HG03066 (cell line): ENCODE results near the gene C4orf50.
"Not testable (repeated sequence)": the region's sequence is repeated elsewhere in the genome, so short reads cannot be mapped to it uniquely, and the experiment has no call there.

Experiments used
- ATAC-seq: cut with Tn5 transposase; IDR thresholded peaks from one replicate; pipeline ENCODE4 v1.9.1; 2021; ENCODE audit warnings: low read depth; ENCODE audit not compliant: unreplicated experiment

C4orf50 gene

GRCh38 chr4:5874811-5875449 is 143.3 kb downstream of the C4orf50 start:
- ATAC-seq: no peak

- no peak for ATAC-seq
These were observed 147.5 kb downstream of the C4orf50 start for GRCh38 chr4:5870701-5871100.

DNA sequence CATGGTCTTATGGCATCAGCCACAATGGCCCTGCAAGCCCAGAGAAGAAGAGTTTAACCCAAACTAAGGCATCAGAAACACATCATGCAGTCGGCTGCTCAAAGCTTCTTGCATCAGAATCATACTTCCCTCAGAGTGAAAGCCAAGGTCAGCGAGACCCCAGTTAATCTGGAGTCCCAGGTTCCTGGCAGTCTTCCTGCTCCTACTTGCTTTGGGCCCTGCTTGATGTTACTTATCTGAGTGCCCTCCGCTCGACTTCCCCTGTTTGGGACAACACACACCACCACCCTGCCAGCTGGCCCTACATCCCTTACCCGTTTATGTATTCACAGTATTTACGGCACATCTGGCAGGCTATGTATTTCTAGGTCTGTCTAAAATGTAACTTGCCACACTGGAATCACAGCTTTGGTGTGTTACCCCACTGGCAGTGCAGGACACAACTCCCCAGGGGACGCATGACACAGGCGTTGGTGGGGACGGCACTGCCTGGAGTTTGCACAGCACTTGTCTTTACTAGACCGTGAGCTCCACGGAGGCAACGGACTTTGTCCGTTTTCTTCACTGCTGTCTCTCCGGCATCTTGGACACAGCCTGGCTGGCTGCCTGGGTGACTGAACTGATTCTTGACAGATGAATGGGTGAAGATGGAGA is 148.1 kb downstream of the C4orf50 start:
- ATAC-seq: no peak

GRCh38 chr4:5867866-5868265 is 150.4 kb downstream of the C4orf50 start:
- ATAC-seq: no peak

DNA sequence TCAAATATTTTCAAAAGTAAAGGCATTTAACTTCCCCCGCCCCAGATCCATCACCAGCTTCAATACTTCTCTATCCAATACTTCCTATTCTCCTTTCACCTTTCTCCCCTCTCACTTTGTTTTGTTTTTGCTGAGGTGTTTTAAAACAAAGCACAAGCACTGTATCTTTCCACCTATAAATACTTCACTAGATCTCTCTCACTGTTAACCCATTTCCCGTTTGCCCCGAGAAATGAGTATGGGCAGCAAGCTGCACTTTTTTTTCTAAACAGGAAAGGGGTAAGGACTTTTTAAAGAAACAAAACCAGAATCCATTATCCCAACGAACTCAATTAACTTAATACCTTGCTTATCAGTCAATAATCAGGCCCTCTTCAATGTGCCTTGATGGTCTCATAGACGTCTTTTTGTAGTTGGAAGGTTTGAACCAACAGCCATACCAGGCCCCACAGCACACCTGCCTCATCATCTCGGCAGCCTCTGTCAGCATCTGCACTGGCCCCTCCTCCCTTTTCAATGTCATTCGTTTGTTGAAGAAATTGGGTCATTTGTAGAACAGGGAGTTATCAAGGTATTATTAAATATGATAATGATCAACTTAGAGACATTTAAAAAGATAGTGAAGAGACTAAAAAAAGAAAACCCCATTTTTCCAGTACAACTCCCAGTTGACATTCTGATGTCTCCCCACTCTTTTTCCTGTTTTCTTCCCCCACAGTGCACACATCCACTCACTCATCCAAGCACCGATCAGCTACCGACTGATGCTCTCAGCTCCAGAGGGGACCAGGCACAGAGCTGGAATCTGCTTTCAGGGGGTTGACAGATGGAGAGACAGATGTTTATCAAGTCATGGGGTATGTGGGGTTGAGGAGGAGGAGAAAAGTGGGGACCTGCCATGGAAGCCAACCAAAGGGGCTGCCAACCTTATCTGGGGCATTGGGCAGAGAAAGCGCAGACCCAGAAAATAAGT is 151.1 kb downstream of the C4orf50 start:
- no peak for ATAC-seq

- ATAC-seq: no peak
These were observed 152.2 kb downstream of the C4orf50 start for GRCh38 chr4:5865896-5866599.

DNA sequence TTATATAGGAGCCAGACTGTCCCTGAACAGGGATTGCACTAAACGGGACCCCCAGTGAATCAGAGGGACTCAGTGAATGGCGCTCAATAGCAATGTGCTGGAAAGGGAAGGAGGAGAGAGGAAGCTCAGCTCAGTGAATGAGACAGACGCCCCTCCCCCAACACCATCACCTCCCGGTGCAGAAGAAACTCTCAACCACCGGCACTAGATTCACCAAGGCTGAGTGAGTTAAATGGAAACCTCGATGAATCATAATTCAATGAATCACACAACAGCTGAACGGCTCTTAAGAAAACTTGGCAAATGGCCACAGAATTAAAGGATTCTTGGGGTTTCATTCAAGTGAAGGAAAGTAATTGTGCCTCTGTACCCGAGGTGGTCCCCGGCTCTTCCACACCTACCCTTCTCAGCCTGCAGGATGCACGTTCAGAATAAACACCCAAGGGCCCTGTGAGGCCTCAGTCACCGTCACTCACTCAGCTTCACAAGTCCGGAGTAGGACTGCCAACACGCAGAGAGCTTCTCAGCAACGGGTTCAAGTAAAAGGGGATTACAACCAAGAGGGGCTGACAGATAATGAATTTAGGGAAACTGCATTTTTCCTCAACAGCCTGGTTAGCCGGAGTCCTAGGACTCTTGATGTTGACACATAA is 154.6 kb downstream of the C4orf50 start:
- ATAC-seq: no peak

DNA sequence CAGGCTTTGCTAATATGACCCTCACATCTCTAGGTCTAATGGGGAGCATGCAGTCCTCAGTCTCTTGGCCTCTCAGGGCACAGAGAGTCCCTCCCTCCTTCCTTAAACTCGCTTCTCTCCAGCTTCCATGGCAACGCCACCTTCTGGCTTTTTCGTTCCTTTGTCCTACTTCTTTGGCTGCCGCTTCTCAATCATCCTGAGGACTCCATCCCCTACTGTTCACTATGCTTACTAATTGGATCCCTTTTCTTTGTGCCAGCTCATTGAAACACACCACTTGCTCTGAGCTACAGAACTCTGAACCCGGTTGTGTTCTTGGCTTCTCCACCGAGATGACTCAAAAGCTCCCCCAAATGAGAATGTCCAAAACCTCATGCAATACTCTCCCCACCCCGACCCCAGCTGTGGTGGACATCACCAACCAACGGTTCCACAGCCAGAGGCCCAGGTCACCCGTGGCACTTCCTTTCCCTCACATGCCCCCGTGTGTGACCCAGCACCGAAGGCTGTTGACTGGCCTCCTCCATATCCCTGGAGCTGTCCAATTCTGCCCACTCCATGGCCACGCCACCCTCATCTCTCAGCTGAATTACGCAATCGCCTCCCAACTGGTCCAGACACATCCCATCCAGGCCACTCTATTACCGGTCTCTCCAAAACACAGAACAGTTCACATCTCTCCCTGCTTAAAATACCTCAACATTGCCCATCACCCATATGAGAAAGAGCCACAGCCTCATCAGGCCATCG is 160.0 kb downstream of the C4orf50 start:
- ATAC-seq: no peak

DNA sequence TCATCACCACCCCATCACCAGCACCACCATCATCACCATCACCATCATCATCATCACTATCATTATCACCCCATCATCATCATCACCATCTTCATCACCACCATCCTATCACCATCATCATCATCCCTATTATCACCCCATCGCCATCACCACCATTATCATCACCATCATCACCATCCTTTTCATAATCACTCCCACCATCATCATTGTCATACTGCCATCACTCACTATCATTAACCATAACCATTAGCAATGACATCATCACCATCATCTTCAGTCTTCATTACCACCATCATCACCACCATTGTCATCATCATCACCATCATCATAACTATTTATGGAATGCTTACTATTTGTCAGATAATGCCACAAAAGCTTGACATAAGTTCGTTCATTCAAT is 161.0 kb downstream of the C4orf50 start:
- no peak for ATAC-seq

DNA sequence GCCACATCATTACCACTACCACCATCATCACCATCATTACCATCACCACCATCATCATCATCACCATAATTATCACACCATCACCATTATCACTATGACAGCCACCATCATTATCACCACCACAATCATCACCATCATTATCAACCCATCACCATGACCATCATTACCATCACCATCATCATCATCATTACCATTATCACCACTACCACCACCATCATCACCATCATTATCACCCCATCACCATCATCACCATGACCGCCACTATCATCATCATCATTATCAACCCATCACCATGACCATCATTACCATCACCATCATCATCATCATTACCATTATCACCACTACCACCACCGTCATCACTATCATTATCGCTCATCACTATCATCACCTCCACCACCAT is 161.9 kb downstream of the C4orf50 start:
- ATAC-seq: not testable (repeated sequence)

DNA sequence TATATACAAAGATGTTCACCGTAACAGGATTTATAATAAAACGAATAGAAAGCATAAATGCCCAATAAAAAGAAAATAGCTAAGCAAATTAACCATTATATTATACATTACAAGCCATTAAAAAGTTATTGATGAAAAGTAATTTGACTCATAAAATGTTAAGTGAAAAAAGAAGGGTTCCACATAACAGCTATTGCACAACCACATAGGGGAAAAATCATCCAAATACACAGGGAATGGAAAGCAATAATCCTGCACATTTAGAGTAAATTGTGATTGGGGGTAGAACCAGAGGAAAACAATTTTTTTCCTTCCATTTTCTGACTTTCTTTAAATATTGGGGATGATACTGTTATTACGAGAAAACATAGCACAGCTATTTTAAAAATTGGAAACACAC is 163.3 kb downstream of the C4orf50 start:
- ATAC-seq: no peak

DNA sequence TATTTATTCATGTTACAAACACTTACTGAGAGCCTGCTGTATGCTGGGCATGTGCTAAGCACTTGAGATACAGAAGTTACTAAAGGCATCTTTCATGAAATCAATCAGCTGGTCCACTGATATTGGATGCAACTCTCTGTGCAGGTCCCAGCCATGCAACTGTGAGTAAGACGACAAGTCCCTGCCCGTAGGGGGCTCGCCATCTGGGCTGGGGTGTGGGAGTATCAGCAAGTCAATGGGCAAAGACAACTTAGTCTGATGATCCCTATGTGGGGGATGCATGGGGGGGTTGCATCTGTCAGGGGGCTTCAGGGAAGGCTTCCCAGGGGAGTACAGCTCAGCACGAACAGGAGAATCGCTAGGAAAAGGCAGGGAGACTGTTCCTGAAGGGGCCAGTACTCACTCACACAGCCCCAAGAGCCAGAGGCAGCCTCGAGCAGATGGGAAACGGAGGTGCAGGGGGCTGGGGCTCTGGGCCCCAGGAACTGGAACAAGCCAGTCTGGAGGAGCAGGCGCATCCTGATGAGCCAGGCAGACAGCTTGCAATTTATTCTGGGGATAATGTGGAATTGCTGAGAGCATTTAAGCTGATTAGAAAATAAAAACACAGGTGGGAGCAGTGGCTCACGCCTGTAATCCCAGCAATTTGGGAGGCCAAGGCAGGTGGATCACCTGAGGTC is 165.6 kb downstream of the C4orf50 start:
- no peak for ATAC-seq

DNA sequence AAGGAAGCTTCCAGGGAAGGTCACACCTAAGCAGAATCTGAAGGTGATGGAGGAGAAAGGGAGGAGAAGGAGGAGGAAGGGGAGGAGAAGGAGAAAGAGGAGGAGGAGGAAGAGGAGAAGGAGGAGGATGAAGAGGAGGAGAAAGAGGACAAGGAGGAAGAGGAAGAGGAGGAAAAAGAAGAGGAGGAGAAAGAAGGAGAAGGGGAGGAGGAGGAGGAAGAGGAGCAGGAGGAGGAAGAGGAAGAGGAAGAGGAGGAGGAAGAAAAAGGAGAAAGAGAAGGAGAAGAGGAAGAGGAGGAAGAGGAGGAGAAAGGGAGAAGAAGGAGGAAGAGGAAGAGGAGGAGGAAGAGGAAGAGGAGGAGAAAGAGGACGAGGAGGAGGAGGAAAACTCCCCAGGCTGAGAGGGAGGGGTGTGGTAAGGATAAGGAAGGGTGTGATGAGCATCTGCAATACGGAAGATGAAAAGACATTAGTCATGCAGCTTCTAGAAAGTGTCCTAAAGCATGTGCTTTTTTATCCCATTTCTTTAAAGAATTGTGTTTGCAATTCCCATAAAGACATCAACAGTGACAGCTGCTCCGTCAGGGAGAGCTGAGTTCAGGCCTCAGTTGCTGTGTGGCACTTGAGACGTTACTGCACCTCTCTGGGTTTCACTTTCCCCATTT is 166.5 kb downstream of the C4orf50 start:
- ATAC-seq: no peak
